Middle frontal gyrus (tissue), 1 donor: ENCODE measurements around the gene TBC1D2B.

Experiments used
- DNase-seq: peaks from one replicate; pipeline ENCODE4 v3.0.0-alpha.2; 2015; ENCODE audit warnings: low spot score; ENCODE audit errors: extremely low spot score

Gene TBC1D2B

GRCh38 chr15:78097667-78098066 is 20.2 kb upstream of the TBC1D2B start:
- no peak for DNase-seq

DNA sequence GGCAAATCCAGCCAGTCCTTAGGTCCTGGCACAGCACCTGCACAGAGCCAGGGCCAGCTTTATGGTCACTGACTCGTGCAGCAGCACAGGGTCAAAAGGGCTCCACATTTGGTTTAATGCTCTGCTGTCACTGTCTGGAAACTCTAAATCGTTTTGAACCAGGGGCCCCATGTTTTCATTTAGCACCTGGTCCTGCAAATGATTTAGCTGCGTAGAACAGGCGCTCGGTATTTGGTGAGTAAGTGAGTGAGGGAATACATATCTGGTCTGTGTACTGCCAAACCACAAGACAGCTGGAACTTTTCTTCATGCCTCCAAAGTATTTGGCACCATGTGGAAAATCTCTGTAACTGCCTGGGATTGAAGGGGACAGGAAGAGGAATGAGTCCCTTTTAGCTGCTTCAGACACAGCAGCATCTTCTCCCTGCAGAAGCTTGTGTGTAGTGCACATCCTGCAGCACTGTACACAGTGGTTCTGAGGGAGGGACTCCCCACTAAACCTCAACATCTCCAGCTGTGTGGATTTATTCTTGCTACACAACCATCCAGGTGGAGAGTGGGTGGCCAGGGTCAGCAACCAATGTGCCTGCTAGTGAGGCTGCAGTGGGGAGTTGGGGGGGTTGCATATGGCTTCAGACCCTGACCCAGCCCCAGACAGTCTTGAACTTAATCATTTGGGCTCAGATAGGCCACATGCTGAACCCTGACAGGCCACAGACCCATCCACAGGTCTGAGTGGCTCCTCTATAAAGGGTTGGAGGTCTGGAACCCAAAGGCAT is 15.9 kb upstream of the TBC1D2B start:
- no peak for DNase-seq

DNA sequence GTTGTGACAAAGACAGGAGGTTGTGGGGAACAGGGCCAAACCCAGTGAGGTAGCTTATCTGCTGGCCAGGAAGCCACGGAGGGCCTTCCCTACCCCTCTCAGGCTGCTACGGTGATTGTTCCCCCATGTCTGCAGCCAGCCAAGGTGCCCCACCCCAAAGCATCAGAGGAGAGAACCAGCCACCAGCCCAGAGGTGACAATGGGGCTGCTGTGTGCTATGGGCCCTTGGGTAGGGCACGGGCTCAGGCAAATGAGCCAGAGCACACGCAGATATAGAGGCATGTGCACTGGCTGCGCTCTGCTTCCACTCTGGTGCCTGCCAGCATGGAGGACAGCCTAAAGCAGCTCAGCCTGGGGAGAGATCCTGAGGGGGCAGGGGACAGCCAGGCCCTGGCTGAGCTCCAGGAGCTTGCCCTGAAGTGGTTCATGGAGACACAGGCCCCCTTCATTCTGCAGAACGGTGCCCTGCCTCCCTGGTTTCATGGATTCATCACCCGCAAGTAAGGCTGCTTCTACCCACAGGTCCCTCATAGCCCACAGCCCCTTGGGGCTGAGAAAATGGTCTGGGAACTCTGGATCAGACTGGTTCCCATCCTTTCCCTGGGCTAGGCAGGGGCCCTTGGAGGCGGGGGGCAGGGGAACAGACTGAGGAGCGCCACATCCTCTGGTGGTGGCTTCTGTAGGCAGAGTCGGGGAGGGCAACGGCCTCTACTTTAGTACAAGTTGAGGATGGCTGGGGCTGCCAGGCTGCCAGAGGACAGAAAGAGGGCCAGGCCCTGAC is 14.9 kb upstream of the TBC1D2B start, which contains the start of gene SH2D7:
Gene SH2D7, plus strand, starts transcription at position 301 of the 781 bp plus-strand sequence. Its CDS starts 24 bp downstream, at position 325.
- DNase-seq, result no peak

DNA sequence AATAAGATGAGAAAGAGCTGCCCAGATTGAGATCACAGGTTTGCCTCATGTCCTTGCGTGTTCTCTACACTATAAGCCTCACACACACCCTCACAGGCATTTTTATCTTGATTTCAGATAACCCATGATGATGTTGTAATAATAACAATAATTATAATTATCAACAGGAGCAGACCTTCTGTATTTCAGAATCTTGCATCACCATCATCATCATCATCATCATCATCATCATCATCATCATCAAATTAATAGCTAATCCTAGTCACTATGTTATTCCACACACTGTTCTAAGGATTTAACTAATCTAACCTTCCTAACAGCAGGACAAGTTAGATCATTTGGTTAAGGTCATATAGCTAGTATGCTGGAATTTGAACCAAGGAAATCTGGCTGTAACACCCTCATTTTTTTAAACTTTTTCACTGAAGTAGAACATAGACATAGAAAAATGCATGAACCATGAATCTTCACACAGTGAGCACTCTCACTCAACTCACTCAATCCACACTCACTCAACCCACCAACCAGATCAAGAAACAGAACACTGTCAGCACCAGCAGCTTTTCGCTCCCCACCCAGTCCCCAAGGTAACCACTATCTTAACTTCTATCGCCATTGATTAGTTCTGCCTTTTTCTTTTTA is 13.0 kb upstream of the TBC1D2B start:
- DNase-seq, result no peak

GRCh38 chr15:78088773-78089080 is 11.2 kb upstream of the TBC1D2B start:
- no peak for DNase-seq

GRCh38 chr15:78087951-78088772 is 10.7 kb upstream of the TBC1D2B start:
- DNase-seq, result no peak

DNA sequence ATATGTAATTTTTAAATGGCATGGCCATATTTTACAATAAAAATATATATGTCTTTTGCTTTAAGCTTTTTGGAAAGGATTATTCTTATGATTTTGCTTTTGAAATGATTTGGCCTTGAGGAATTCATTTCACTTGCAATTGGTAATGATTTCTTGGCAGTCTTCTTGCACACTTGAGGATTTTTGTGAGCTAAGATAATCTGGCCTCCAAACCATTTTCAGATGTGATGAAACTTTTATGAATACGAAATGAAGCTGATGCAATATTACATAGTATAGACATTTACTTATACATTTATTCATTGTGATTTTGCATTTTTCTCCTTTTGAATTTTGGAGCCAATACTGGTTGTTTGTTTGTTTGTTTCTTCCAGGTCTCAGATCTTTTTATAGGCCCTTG is 8.4 kb upstream of the TBC1D2B start:
- no peak for DNase-seq

DNA sequence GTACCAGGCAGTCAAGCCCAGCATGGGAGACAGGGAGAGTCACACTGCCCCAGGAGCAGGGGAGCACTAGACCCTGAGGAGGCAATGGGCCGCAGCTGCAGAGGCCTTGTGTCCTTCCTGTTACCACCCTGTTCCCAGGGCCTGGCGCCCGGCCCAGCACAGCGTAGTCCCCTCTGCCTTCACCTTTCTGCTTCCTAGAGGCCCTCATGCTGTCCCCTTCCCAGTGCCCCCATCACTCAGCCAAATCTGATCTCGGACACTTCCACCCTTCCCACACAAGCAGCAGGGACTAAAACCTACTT is 6.9 kb upstream of the TBC1D2B start:
- DNase-seq, result no peak

GRCh38 chr15:78083687-78084448 is 6.4 kb upstream of the TBC1D2B start:
- DNase-seq, result no peak

GRCh38 chr15:78083186-78083585 is 5.7 kb upstream of the TBC1D2B start:
- DNase-seq, result no peak

GRCh38 chr15:78082743-78083110 is 5.2 kb upstream of the TBC1D2B start:
- no peak for DNase-seq

- no peak for DNase-seq
Observed at GRCh38 chr15:78082106-78082742, 4.7 kb upstream of the TBC1D2B start.

- DNase-seq, result no peak
Observed at GRCh38 chr15:78080088-78080460, 2.6 kb upstream of the TBC1D2B start.

- no peak for DNase-seq
Observed at GRCh38 chr15:78079298-78080087, 2.0 kb upstream of the TBC1D2B start.

DNA sequence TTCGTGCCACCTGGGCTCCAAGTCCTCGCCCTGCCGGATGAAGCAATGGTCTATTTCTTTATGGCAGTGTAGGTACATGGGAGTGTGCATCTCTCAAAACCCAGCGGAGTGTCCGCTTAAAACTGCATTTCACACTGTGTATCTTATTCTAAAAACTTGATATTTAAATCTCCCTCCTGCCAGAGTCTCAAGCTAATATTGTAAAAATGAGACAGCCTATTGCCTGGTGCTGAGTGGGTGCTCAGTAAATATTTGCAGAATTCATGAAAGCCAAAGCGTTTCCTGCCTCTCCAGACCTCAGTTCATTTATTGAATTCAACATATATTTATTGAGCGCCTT is 330 bp upstream of the TBC1D2B start:
- no peak for DNase-seq

- no peak for DNase-seq
Observed at GRCh38 chr15:78076231-78077052, 1.1 kb downstream of the TBC1D2B start.

GRCh38 chr15:78075490-78076230 is 1.9 kb downstream of the TBC1D2B start:
- no peak for DNase-seq

DNA sequence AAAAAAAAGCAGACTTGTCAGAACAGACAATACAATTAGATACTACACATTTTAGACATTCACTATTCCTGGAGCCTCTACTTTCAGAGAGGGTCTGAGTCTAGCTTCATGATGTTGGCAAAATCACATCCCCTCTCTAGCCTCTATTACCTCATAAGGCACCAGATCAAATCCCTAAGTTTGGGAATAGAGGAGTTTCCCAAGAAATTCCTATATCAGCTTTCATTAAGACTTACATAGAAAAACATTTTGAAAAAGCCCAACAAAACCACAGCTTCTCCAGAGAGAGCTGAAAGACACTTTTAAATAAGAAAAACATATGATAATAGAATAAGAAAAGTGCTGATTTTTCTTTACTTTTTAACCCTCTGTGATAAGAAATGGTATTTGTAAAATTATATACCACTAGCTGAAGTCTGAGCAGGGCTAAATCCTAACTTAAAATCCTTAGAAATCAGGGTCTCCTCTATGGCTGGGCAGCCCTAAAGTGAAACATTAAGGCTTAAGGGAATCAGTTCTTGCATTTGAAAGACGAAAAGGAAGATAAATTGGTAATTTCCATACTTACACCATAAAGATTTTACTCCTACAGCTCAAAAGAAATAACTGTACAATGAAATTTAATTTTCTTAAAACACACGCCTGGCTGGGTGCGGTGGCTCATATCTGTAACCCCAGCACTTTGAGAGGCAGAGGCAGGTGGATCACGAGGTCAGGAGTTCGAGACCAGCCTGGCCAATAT is 4.3 kb downstream of the TBC1D2B start:
- no peak for DNase-seq
